Measurements from ENCODE around the gene DNM3.
A peak's percentile ranks its signal among the peaks of the same experiment; 100 is the strongest.

DNM3 gene

GRCh38 chr1:172146141-172146850, 305.0 kb downstream of the DNM3 start:
- DNase-seq = no peak

- DNase-seq = no peak
These were observed 306.2 kb downstream of the DNM3 start for GRCh38 chr1:172147541-172147940.

GRCh38 chr1:172148213-172148612, 306.9 kb downstream of the DNM3 start:
- DNase-seq = no peak

- no peak for DNase-seq
These were observed 307.4 kb downstream of the DNM3 start for GRCh38 chr1:172148707-172149106.

GRCh38 chr1:172149346-172149745, 308.0 kb downstream of the DNM3 start:
- DNase-seq = no peak

GRCh38 chr1:172154551-172154950, 313.3 kb downstream of the DNM3 start:
- DNase-seq = no peak

GRCh38 chr1:172155766-172156165, 314.5 kb downstream of the DNM3 start:
- no peak for DNase-seq

GRCh38 chr1:172162236-172162635, 320.9 kb downstream of the DNM3 start:
- no peak for DNase-seq

- no peak for DNase-seq
These were observed 322.4 kb downstream of the DNM3 start for GRCh38 chr1:172163498-172164215.

GRCh38 chr1:172165403-172165802, 324.1 kb downstream of the DNM3 start:
- DNase-seq = no peak

GRCh38 chr1:172167796-172168596, 326.7 kb downstream of the DNM3 start:
- no peak for DNase-seq

GRCh38 chr1:172168597-172168872, 327.2 kb downstream of the DNM3 start:
- DNase-seq = no peak

GRCh38 chr1:172169836-172170235, 328.5 kb downstream of the DNM3 start:
- DNase-seq = no peak

GRCh38 chr1:172172352-172172831, 331.1 kb downstream of the DNM3 start:
- no peak for DNase-seq

GRCh38 chr1:172176206-172176605, 334.9 kb downstream of the DNM3 start:
- DNase-seq = no peak

GRCh38 chr1:172177849-172178248, 336.6 kb downstream of the DNM3 start:
- DNase-seq = no peak

- no peak for DNase-seq
These were observed 337.6 kb downstream of the DNM3 start for GRCh38 chr1:172178886-172179285.

- no peak for DNase-seq
These were observed 338.6 kb downstream of the DNM3 start for GRCh38 chr1:172179918-172180317.

GRCh38 chr1:172180501-172181285, 339.4 kb downstream of the DNM3 start:
- DNase-seq = no peak

GRCh38 chr1:172184506-172185191, 343.4 kb downstream of the DNM3 start:
- DNase-seq = no peak

- DNase-seq = peak; percentile 23
These were observed 343.9 kb downstream of the DNM3 start for GRCh38 chr1:172185211-172185610.

GRCh38 chr1:172185996-172186395, 344.7 kb downstream of the DNM3 start:
- no peak for DNase-seq
